ENCODE results near the gene KDM5B.

Gene KDM5B

DNA sequence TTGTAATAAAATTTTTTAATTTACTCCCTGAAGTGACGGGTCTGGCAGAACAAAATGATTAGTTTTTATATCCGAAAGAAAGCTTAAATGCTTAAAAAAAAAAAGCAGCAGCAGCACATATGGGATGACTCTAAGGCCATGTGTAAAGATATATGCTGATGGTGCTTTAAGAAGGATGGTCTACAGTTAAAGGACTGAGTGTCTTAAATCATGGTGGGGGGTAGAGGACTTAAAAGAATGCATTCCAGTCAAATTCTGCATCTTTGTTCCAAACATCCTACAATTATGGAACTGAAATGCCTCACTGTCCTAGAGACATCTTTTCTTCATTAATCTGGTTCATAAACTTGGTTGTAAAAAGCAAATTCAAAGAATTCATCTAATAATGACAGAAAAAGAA, 7.0 kb downstream of the KDM5B start:
- H3K27ac ChIP-seq (ENCODE audit: low read length), result no peak overlapping the region
- H3K36me3 ChIP-seq (replicated peaks; ENCODE audit: insufficient read depth, low read length), result no peaks in the 10 kb centered on the region
- no peaks in the 10 kb centered on the region for H3K79me2 ChIP-seq (ENCODE audit: low read length)
- H3K27me3 ChIP-seq (replicated peaks; ENCODE audit: insufficient read depth, low read length), result no peaks in the 10 kb centered on the region
- no peak for DNase-seq
- H3K4me1 ChIP-seq (ENCODE audit: low read length), result peaks cover 7% of the 10 kb centered on the region
- no peak overlapping the region for H3K4me3 ChIP-seq (ENCODE audit: low read length)
- H3K9me2 ChIP-seq (replicated peaks; ENCODE audit: insufficient read depth, low read length), result no peaks in the 10 kb centered on the region
- H3K4me2 ChIP-seq (ENCODE audit: low read depth, low read length), result no peak overlapping the region
- no peak overlapping the region for H2AFZ ChIP-seq (ENCODE audit: low read length)
- no peaks in the 10 kb centered on the region for H4K20me1 ChIP-seq (ENCODE audit: insufficient read depth, low read length)
- H3F3A ChIP-seq (ENCODE audit: insufficient read depth, low read length), result no peaks in the 10 kb centered on the region; the same call in 1 of the 2 replicates
- TF ChIP-seq, protein P1, sequence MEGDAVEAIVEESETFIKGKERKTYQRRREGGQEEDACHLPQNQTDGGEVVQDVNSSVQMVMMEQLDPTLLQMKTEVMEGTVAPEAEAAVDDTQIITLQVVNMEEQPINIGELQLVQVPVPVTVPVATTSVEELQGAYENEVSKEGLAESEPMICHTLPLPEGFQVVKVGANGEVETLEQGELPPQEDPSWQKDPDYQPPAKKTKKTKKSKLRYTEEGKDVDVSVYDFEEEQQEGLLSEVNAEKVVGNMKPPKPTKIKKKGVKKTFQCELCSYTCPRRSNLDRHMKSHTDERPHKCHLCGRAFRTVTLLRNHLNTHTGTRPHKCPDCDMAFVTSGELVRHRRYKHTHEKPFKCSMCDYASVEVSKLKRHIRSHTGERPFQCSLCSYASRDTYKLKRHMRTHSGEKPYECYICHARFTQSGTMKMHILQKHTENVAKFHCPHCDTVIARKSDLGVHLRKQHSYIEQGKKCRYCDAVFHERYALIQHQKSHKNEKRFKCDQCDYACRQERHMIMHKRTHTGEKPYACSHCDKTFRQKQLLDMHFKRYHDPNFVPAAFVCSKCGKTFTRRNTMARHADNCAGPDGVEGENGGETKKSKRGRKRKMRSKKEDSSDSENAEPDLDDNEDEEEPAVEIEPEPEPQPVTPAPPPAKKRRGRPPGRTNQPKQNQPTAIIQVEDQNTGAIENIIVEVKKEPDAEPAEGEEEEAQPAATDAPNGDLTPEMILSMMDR (IDR thresholded peaks at IDR 0.05; ENCODE audit: low read length), result no peak
- TF ChIP-seq EZH2 (optimal IDR thresholded peaks at IDR 0.05; ENCODE audit: low read depth, low read length) (no peak), EZH2phosphoT487 (IDR thresholded peaks at IDR 0.05; ENCODE audit: low read length) (no peak)
- H3K9me3 ChIP-seq (replicated peaks; ENCODE audit: insufficient read depth, low read length), result no peaks in the 10 kb centered on the region
- no peak overlapping the region for H3K9ac ChIP-seq (ENCODE audit: low read length)

DNA sequence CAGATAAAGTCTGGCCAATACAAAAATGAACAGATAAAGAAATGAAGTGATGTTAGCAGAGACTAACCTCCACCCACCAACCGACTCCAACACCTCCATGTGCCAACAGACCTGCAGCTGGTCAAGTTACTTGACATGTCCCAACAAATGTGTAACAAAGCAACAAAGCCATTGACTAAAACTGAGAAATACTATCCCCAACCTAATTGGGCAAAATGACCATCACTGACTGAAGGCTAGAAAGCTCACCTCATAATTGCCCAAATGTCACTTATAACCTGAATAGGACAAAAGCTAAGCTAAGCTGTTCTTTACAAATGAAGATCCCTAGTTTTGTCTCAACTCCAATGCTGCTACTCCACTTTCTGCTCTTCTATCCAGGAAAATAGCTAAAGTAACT, 7.5 kb downstream of the KDM5B start:
- no peak for TF ChIP-seq EZH2 (optimal IDR thresholded peaks at IDR 0.05; ENCODE audit: low read depth, low read length)
- TF ChIP-seq, protein P1 (IDR thresholded peaks at IDR 0.05; ENCODE audit: low read length), result no peak
- no peak for TF ChIP-seq EZH2phosphoT487 (IDR thresholded peaks at IDR 0.05; ENCODE audit: low read length)
- Histone ChIP-seq H3K27me3 (replicated peaks; ENCODE audit: insufficient read depth, low read length) (no peaks in the 10 kb centered on the region), H3K9me2 (replicated peaks; ENCODE audit: insufficient read depth, low read length) (no peaks in the 10 kb centered on the region), H3K27ac (ENCODE audit: low read length) (no peak overlapping the region), H3K9me3 (replicated peaks; ENCODE audit: insufficient read depth, low read length) (no peaks in the 10 kb centered on the region), H2AFZ (ENCODE audit: low read length) (no peak overlapping the region), H4K20me1 (ENCODE audit: insufficient read depth, low read length) (no peaks in the 10 kb centered on the region), H3K4me2 (ENCODE audit: low read depth, low read length) (no peak overlapping the region), H3K36me3 (replicated peaks; ENCODE audit: insufficient read depth, low read length) (no peaks in the 10 kb centered on the region), H3K4me1 (ENCODE audit: low read length) (peaks cover 7% of the 10 kb centered on the region), H3K79me2 (ENCODE audit: low read length) (no peaks in the 10 kb centered on the region), H3K4me3 (ENCODE audit: low read length) (no peak overlapping the region), H3K9ac (ENCODE audit: low read length) (no peak overlapping the region), H3F3A (ENCODE audit: insufficient read depth, low read length) (no peaks in the 10 kb centered on the region; the same call in 1 of the 2 replicates)
- DNase-seq, result no peak

DNA sequence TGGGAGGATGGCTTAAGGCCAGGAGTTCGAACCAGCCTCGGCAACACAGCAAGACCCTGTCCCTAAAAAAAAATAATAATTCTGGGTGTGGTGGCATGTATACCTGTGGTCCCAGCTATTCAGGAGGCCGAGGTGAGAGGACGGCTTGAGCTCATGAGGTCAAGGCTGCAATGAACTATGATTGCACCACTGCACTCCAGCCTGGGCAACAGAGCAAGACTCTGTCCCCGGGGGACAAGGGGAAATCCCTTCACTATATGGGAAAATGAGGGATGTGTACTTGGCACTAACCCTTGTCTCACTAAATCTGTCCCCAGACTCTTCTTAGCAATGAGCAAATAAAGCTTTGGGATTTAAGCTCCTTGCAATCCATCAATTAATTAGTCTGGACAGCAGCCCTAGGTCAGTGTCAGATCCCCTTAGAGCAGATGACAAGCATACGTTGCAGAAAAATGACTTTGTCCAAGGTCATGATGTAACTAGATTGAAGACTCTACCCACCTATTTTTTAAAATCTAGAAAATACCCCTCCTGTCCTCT, 9.4 kb downstream of the KDM5B start:
- Histone ChIP-seq H3F3A (ENCODE audit: insufficient read depth, low read length) (no peaks in the 10 kb centered on the region; the same call in 1 of the 2 replicates), H2AFZ (ENCODE audit: low read length) (no peak overlapping the region), H3K9me2 (replicated peaks; ENCODE audit: insufficient read depth, low read length) (no peaks in the 10 kb centered on the region), H3K9me3 (replicated peaks; ENCODE audit: insufficient read depth, low read length) (no peaks in the 10 kb centered on the region), H3K4me1 (ENCODE audit: low read length) (peaks cover 7% of the 10 kb centered on the region), H3K4me2 (ENCODE audit: low read depth, low read length) (peak overlapping the region; percentile 3; the same call in 1 of the 2 replicates), H3K4me3 (ENCODE audit: low read length) (no peak overlapping the region), H3K27me3 (replicated peaks; ENCODE audit: insufficient read depth, low read length) (no peaks in the 10 kb centered on the region), H3K27ac (ENCODE audit: low read length) (no peak overlapping the region), H3K9ac (ENCODE audit: low read length) (no peak overlapping the region), H3K79me2 (ENCODE audit: low read length) (no peaks in the 10 kb centered on the region), H3K36me3 (replicated peaks; ENCODE audit: insufficient read depth, low read length) (no peaks in the 10 kb centered on the region), H4K20me1 (ENCODE audit: insufficient read depth, low read length) (no peaks in the 10 kb centered on the region)
- no peak for DNase-seq
- no peak for TF ChIP-seq EZH2phosphoT487 (IDR thresholded peaks at IDR 0.05; ENCODE audit: low read length)
- TF ChIP-seq EZH2 (optimal IDR thresholded peaks at IDR 0.05; ENCODE audit: low read depth, low read length), result no peak
- TF ChIP-seq, protein P1 (IDR thresholded peaks at IDR 0.05; ENCODE audit: low read length), result no peak
